OCI-M2 (cell line): ENCODE measurements around the gene CBLB.
A peak's percentile ranks its signal among the peaks of the same experiment; 100 is the strongest.

Source experiments
- DNase-seq: peaks from one replicate; lab custom pipeline; 2025; ENCODE audit not compliant: unreplicated experiment; lab: John Stamatoyannopoulos, UW

CBLB gene

DNA sequence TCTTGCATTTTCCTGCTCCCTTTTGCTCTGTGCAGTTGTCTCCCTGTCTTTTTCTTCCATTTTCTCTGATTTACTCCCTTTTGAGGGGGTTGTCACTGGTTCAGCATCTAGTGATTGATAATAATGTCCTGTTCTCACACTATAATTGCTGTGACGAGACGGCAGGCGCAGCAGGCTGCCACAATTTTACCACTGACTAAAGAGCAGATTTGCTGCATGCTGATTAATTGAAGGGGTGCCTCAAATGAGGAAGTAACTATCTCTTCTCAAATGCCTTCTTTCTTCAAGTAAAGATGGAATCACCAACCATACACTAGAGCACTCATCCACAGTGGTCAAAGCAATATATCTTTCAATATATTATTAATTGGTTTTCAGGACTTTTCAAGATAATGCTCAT is 219.3 kb downstream of the CBLB start:
- DNase-seq: no peak

DNA sequence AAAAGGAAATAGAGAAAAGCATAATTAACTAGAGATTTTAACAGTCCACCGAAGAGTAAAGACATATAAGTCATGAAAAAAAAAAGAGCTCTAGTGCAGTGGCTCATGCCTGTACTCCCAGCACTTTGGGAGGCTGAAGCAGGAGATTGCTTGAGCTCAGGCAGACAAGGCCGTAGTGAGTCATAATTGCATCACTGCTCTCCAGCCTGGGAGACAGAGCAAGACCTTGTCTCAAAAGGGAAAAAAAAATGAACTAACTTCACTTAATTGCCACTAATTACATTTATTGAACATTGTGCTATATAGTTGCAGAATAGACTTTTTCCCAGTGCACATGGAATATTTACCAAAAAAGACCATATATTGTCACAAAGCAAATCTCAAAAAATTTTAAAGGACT is 221.8 kb downstream of the CBLB start:
- DNase-seq: no peak

DNA sequence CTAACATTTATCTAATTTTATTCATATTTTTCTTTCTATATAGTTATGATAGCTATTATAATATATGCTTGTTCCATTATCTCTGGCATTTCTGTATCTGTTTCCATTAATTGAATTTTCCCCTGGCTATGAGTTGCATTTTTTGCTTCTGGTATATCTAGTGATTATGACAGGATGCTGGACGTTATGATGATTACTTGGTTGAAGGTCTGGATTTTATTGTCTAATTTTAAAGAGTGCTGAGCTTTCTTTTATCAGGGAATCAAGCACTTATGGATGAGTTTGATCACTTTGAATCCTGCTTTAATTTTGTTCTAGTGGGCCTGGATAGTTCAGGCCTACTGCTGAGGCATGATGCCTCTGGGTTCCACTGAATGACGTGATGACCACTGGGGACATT is 229.7 kb downstream of the CBLB start:
- DNase-seq: no peak

DNA sequence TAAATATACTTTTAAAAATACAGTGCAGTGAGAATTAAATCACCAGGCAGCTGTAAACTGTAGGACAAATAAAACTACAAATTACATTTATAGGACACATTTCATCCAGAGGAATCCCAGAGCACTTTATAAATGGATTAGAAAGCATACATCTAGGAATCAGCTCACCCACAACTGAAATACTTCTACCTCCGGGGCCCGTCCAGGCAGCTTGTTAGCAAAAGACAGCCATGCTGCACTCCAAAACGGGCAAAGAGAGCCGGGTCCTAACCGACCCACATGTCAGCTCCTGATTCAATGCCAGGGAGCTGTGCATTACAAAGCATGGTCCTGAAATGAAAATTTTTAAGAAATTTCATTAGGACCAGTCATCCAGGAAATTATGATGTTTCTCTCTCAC is 234.1 kb downstream of the CBLB start:
- no peak for DNase-seq

DNA sequence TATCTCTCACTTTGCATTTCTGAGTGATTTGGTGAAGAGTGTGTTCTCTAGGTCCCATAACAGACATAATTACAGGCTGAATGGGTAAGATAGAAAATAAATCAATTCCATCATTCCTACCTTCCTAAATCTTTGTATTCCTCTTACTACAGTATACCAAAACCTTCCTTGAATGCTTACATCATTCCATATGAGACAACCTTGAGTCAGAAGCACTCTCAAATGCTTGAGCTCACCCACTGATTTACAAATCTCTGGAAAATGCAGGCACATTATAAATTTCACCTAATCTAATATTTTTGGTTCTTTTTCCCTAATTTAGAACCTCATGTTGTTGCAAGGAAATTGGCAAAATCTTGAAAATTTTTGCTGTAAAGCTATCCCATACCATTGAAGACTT is 239.1 kb downstream of the CBLB start:
- no peak for DNase-seq

DNA sequence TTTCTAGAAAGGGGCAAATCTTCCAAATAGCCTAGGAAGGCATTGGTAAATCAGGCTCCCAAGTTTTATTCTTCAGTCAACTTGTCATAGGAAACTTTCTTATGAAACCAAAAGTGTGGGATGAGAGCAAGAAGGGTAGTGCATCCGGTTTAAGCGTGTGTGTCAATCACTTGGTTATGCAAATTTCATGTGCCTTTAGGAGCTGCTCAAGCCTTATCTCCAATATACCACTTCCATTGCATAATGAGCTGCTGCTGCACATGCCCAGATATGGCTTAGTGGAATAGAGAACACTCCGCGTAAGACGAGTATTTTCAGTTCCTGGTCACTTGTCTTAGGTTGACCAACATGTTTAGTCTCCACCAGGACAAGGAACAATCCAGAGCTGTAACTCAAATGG is 242.1 kb downstream of the CBLB start:
- no peak for DNase-seq

DNA sequence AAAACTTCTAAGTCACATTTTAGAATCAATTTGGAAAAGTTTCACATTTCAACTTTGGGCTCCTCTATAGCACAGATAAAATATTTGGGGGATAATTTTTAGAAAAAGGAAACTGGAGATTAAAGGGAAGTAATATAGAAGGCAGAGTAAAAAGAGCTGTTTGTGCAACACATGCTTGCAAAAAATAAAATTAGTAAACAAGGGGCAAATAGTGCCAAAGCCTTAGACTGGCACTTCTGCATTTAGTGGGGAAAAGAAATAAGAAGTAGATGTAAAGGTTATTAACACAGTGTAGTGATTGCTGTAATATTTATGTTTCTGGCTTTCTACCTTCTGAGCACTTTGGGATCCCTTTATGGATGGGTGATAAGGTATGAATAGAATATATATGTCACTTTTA is 246.6 kb downstream of the CBLB start:
- no peak for DNase-seq

DNA sequence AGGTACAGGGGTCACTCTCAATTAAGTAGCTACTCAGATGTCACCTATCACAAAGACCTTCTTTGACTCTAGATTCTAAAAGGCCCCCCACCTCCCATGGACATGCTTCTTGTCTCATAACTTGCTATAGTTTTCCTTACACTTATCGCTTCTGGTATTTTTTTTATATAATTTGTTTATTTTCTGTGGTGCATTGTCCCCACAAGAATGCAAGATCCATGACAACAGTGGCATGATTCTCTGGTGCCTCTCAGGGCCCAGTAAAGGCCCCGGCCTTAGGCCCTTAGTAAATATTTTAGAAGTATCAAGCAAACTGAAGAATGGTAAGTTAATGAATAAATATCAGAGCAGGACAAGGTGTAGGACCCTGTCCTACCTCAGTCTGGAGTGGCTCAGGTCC is 248.6 kb downstream of the CBLB start:
- DNase-seq: no peak

DNA sequence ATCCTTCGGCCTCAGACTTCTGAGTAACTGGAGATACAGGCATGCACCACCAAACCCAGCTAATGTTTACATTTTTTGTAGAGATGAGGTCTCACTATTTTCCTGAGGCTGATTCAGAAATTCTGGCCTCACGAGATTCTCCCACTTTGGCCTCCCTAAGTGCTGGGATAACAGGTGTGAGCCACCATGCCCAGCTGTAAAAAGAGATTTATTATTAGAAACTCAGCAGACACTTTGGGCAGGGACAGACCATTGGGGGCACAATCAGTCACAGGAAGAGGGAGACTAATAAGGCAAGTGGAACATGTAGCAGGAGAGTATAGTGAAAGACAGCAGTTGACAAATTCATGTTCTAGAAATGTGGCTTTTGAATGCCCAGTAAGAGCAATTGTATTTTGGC is 249.2 kb downstream of the CBLB start:
- no peak for DNase-seq

DNA sequence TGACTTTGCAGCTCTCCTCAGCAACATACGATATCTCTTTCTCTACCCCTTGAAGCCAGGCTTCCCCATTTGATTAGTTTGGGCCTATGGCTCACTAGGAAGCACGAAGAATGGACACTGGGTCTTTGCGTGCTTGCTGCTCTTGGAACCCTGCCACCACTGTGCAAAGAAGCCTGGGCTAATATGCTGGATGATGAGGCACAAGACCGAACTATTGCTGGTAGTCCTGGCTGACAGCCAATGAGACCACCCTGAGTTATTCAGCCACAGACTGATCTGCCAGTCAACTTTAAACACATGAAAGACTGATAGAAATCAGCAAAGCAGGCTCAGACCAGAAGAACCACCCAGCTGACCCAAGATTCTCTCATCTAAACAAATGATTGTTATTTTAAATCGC is 250.3 kb downstream of the CBLB start:
- no peak for DNase-seq

DNA sequence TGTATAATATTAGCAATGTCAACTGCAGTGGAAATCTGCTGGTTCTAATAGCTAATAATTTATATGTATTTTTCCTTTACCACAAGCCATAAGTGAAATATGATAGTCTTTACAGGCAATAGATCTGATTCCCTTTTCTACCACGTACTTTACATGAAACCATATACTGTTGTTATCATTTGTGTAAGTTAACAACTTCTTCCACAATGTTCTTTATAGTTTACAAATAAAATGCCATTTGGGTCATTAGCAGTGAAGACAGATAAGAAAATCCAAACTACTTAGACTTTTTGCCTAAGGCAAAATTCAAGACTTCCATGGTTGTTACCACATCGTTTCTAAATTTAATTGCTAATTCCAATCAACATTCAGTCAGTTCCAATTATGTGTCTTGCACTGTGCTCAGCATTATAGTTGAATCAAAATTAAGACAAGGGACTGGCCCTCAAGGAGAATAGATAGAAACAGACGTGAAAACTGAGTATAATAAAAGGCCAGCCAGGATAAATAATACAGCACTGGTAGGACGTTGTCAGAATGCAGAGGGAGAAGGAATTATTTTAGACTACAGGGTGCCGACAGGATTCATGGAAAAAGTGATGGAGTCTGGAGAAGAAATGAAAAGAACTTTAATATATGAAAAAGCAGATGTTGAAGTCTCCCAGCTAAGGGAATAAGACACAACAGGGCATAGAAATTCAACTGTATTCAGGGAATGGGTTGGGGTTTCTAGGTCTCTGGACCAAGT is 252.3 kb downstream of the CBLB start:
- no peak for DNase-seq

DNA sequence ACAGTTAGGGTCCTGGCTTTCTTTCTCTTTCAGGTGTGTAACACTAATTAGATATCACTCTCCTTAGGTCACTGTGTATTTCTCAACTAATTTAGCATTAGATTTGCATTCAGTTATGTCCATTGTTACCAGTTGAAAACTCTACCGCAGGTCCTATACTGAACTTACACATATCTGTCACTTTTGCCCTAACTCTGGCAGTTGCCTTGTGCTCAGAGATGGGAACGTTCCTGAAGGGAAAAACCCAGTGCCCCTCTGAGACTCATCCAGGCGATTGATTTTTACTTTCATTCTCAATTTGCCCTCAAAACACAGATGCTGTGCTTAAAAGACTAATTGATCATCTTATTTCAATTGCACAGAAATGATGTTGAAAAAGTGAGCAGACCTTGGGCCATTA is 253.0 kb downstream of the CBLB start:
- no peak for DNase-seq

DNA sequence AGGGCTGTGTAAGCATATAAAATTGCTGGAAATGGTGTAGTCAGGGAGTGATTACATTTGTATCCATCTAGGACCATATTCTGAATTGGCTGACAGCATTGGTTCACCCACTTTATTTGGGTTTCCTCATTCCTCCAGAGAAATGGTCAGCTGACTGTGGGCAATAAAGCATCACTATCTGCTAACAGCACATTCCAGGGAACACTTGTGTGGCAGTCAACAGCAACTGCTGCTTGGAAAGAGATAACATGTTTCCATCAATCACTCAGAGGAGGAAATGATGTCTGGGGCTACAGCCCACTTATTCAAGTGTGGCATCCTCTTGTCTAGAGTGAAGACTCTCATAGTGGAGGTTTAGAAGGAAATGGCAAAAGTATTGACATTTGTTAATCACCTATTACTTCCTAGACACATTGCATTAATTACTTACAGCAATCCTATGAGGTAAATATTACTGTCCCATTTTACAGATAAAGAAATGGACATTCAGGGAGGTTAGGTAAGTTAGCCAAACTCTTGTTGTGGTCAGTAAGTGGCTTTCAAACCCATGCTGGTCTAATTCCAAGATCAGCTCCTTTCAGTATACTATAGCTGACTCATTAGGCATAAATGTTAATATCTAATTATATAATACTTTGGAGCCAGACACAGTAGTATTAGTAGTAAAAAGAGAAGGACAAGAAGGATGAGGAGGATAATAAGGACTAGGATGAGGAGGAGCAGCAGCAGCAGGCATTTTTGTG is 254.4 kb downstream of the CBLB start:
- peak; percentile 74 for DNase-seq

DNA sequence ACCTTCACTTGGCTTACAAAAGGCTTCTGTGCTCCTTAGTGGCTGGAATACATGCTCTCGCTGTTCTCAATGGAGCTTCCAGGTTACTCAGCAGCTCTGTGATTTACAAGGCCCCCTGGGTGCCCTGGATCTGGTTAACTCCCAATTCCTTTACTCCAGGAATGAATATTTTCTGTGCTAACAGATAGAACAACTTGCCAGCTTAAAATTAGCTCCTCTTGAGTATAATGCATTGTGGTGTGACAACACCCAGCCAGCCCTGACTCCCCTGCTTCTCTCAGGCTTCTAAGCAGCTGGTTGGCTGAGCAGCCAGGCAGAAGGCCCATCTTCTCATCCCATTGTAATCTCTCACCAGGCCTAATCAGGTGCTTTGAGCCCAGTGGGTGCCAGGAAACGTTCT is 255.7 kb downstream of the CBLB start:
- DNase-seq: no peak

DNA sequence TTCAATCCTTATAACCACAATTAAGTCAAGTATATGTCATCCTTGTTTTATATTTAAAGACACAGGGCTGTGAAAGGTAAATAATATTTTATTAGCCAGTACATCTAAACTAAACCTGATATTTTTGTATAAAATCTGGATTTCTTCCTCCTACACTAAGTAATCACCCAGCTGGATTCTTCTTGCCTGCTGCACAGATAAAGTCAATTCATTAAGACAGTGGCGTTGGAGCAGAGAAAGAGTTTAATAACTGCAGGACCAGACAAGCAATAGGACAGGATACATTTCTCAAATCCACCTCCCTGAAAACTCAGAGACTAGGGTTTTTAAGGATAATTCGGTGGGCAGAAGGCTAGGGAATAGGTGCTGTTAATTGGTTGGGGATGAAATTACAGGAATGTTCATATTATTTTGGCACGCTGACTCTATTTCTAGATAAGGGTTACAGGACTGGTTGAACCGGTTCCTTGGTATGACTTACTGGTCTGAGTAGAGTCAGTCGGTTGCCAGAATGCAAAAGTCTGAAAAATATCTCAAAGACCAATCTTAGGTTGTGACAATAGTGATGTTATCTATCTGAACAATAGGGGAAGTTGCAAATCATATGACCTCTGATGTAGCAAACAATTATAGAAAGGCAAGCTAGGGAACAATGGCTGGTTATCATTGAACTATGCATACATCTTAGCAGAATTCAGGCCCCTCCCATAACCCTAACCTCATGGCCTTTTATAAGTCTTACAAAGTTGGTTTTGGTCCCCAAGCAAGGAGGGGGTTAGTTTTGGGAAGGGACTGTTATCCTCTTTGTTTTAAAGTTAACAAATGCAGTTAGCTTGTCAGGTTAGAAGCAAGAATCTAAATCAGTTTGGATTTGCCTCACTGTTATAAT is 257.3 kb downstream of the CBLB start:
- no peak for DNase-seq

DNA sequence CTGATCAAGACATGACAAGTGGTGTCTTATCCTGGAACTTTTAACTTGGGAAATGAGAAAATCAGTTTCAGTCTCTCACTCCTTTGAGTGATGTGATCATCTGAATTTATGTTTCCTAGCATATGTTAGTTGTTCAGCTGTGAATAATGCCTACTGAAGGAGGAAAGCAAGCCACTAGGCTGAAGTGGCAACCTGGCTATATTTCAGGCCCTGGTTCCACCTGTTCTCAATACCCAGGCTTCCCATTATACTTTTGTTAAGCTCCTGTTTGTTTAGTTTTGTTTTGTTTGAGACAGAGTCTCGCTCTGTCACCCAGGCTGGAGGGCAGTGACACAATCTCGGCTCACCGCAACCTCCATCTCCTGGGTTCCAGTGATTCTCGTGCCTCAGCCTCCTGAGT is 258.3 kb downstream of the CBLB start:
- DNase-seq: no peak

DNA sequence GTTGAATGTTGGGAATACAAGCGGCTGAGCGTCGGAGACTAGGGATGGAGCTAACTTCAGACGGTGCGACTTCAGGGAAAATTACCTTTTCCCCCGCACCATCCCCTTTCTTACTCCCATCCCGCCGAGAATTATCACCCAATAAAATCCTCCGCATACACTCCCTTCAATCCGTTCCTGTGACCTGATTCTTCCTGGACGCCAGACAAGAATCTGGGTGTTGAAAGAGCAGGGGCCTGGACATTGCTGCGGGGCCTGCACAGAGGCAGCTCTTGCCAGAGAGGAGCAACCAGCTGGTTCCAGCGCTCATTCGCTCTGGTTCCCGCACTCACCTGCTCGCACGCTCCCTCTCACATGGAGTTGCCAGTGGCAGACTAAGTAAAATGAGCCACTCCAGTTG is 260.2 kb downstream of the CBLB start:
- DNase-seq: no peak

DNA sequence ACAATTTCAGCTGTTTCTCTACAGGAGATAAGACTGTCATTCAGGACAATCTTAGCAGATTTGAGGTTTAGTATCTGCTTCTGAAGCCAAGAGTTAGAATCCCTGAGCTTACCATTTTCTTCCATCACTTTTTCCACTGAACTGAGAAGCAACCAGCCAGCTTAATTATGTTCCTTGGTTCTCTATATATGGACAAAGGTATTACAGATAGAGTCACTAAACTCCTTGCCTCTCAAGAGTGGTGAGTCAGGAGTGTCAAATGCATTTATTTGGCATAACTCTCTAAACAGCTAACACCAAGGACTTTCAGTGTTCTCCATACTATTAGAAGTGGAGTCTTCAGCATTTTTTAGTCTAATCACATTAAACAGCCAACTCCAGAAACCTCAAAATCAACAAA is 262.8 kb downstream of the CBLB start:
- DNase-seq: no peak
